Renal cortical epithelial cell (primary cell): ENCODE results near the gene NHLRC1. TPM values are rescaled to one million over a fixed set of nuclear protein-coding genes. Genes with fewer than 3 reads are reported as not detected.

ENCODE experiments used
- DNase-seq: peaks from one replicate; pipeline ENCODE4 v3.0.0-alpha.2; 2011; ENCODE audit warnings: low read depth
- total RNA-seq: library from RNA; depleted of rRNA; stranded (reverse); fragments of >200 nt; gene quantifications from 2 replicates; pipeline ENCODE4 v1.2.3, GENCODE V29; 2014

The NHLRC1 gene
- total RNA-seq, 1 donor from 2014 or later = 1.7 TPM

DNA sequence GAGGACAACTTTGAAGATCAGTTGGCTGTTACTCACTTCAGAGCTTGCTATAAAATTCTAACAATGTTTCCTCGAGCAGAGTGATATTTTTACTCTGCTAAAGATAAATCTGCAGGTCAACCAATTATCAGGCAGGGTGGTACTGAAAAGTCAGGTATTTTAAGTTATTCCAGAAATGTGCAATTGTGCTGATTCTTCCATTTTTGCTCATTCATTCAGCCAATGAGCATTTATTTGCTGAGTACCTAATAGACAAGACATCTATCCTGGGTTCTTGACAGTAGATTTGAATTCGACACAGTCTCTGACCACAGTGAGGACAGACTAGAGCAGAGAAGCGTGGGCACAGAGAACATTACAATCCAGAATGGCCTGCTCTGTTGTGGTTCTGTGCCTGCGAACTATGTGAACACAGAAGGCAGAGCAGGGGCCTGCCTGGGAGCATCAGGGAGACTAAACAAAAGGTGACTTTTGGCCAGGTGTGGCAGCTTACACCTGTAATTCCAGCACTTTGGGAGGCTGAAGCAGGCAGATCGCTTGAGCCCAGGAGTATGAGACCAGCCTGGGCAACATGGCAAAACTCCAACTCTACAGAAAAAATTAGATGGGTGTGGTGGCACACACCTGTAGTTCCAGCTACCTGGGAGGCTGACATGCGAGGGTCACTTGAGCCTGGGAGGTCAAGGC is 17.6 kb upstream of the NHLRC1 start:
- no peak for DNase-seq

DNA sequence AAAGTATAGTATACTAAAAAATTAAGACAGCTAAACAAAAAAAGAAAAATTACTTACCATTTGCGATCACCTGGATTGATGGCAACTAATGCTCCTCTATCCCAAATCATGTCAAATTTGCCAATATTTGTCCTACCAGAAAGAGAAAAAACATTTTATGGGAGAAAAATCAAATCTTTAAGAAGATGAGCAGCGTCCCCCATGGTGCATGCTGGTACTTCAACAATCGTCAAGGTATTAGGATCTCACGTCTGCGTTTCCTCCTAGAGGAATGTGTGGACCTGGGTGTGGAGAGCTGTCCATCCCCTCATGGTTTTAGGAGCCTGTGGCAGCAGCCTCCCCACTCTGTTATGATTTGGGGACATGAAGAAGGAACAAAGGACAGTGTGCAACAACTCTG is 16.4 kb upstream of the NHLRC1 start:
- no peak for DNase-seq

DNA sequence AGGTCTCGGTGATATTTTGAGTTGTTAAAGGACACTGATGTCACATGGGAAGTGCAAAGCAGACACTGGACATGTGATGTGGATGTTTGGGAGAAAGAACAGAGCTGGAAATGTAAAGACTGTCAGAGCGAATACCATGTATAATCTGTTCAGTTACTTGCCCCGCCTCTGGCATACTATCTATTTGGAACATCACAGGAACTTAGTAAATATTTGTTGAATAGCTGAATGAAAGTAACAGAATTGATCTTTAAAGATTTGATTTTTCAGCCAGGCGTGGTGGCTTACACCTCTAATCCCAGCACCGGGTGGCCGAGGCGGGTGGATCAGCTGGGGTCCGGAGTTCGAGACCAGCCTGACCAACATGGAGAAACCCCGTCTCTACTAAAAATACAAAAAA is 13.8 kb upstream of the NHLRC1 start:
- no peak for DNase-seq

DNA sequence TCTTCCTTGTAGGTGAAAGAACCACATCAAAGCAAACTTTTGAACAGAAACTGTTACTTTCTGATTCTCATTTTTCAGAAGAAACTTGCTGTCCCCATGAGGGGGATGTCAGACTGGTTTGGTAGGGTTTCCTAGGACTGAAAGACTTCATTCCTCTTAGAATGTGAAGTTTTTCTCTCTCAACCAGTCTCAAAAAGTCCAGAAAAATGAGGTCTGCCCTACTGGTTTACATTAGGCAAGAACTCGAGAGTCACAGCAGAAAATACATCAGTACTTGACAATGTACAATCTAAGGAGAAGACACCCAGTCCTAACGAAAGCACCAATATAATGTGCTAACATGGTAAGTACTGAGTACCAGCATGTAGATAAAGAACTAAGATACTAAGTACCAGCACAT is 12.7 kb upstream of the NHLRC1 start:
- DNase-seq = no peak

DNA sequence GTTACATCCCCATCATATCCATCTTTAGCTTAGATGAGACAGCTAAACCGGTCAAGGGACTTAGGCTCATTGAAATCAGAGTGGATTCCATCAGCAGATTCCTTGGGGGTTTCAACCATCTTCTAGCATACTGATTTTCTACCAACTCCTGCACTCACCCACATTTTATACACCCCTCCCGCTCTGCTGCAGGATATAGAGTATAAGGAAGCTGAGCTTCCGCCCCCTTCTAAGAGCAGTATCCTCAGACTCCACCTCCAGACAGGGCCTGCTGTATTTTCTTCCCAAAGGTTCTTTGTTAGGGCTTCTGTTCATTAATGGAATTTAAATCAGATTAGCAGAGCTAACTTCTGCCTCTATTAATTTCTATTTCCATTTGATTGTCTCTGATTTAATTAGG is 9.9 kb upstream of the NHLRC1 start:
- no peak for DNase-seq

DNA sequence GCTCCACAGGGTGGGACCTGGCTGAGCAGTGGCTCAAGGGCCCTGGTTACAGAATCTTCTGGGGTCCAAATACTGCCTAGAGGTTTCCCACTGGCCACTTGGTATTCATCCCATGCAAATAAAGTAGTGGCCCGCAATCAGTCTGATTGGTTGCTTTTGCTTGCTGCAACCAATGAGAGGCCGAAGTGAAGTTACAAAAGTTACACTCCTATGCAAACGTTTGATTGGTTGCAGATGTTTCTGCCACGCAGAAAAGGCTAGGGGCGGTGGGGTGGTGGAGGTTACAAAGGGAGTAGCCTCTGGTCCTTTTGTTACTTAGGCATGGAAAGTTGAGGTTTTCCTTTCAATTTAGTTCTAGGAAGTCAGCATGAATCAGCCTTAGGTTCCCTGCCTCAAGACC is 3.6 kb upstream of the NHLRC1 start:
- no peak for DNase-seq

DNA sequence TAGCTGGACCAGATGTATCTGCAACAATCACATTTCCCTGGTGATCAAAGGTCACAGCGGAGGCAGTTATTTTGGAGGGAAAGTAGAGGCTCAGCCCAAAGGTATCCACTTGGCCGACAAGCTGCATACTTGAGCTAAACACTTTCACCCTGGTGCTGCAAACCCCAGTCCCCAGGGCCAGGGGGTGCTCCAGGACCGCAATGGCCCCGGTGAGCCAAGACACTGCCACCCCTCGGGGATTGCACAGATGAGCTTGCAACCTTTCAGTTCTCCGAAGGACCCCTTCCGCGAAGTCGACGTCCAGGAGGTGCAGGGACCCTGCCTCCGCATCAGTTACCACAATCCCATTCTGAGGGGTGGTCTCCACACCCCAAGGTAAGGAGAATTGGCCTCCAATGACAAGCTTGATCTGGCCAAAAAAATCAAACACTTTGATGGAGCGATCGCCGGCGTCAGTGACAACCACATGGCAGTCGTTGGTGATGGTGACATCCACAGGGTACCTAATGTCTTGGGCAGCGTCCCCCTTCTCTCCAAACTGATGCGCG is 823 bp downstream of the NHLRC1 start:
- DNase-seq = no peak

DNA sequence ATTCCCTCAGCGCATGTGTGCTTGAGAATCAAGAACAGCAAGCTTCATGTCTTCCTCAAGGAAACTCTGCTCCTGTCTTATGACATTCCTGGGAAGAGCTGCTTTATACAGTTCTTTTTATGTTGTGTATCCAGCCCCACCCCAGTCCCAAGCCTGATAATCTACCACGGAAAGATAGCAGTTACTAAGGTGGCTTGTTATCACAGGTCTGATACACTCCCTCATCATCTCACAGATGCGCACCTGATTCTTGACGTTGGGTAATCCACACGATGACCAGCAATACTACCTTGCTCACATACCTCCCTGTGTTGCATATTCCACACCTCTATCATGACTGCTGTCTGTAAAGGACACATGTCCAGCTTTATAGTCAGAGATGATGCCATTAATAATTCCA is 3.2 kb downstream of the NHLRC1 start:
- DNase-seq = no peak

DNA sequence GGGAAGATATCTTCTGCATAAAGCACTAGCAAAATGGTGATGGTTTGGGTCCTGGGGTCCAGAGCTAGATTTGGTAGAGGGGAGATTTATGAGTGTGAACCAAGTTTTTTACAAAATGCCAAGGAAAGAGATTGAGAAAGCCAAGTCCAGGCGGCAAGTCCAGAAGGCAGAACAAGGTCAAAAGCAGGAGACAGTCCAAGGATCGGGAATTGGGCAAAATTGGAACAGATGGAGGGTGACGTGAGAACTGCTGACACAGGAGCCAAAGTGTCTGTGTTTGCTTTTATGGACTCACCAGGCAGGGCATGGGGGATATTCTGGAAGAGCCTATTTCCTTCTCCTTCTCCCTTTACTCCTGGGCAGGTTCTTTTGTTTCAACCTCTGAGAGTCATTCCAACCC is 4.1 kb downstream of the NHLRC1 start:
- DNase-seq = no peak

DNA sequence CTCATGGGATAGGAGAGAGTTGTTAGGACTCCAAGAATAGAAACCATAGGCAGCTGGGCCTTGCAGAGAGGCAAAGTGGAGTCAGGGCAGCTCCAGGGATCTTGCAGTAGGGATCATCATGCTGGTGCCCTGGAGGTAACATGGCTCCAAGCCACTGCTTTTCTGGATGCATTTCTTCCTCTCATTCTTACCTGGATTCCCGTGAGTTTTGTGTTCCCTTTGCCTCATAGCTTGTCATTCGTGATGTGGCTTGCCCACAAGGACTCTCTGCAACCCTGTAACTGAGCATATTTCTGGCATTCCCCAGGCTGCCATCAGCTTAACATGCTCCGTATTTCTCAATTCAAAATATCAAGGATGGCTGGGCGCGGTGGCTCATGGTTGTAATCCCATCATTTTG is 5.3 kb downstream of the NHLRC1 start:
- DNase-seq = no peak

DNA sequence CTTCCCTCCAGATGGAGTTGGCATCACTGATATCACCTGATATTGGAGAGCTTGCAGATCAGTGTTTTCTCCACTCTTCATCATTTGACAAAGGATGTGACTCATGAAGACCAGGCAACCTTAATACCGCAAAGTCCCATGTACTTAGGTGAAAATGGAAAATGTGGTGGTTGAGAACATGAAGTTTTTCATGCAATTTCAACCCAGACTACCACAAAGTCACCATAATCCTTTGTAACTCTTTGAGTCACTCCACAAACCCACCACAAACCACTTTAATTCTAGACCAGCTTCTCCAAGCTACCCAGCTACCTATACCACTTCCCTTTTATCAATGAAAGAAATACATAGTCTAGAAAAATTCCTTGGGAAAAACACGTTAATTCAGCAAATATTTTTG is 7.1 kb downstream of the NHLRC1 start:
- peak; percentile 13 for DNase-seq

DNA sequence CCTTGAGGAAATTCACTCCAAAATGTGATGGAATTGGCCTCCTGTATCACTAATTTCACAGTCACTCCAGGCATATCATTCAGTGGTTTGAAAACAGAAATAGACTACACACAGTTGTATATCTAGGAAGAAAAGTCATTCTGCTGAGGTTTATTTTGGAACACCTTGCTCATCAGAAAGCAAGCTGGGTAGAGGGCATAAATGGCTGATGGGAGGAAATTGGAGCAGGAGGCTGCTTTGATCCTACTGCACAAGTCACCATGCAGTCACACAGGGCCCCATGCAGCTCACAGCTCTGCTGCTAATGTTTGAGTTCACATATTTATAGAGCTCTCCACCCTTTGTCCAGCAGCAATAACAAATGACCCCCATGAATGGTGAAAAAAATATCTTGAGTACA is 12.3 kb downstream of the NHLRC1 start:
- DNase-seq = no peak

DNA sequence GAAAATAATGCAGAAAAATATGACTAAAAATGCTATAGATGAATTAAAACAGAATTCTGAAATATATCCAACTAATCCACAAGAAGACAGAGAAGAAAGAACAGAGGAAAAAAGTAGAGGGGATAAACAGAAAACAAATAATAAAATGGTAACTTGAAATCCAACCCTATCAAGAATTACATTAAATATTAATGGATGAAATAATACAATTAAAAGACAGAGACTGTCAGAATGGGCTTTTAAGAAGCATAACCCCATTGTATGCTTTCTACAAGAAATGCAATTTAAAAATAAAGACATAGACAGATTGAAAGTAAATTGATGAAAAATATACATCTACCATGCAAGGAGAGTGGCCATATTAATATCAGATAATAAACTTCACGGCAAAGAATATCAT is 15.4 kb downstream of the NHLRC1 start:
- DNase-seq = no peak

DNA sequence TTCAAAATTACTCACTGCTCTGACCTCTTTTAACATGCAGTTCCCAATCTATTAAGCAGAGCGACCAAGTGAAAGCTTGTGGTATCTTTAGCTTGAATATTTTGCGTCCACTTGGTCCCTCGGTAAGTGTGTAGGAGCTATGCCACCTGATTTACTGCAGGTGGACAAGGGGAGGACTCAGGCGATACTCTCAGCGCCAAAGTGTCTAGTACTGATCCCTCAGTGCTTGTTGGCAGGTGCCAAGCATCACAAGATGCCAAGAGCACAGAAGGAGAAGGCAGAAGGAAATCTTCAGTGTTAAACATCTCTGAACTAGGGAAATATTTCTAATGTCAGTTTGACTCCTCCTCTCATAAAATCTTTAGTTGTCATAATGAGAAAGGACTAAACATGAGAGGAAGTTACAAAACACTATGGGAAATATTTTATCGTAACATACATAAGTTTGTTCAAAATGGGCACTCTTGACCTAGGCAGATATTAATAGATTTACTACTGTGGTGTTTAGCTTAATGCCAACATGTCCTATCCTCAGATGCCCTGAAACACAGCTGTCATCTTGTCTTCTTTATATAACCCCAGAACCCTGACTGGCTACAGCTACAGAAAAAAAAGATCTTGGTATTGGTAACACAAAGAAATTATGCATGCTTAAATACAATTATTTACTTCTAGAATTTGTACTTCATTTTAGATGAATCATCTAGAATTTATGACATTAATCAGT is 19.5 kb downstream of the NHLRC1 start:
- no peak for DNase-seq

DNA sequence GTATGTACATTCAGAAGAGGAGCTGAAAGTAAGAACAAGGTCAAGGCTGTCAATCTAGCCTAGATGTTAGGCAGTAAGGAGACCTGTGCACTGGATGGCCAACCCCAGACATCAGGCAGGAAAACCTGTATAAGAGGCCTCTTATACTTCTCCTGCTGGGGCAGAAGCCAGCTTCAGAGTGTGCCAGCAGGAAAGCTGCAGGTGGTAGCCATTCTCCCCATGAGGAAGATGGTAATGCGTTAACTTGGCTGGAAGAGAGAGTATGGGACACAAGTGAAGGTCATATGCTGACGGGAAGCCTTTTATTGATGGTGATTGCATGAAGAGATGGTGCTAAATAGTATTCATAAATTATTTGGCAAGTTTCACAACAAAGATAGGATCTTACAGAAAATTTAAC is 20.6 kb downstream of the NHLRC1 start:
- no peak for DNase-seq

DNA sequence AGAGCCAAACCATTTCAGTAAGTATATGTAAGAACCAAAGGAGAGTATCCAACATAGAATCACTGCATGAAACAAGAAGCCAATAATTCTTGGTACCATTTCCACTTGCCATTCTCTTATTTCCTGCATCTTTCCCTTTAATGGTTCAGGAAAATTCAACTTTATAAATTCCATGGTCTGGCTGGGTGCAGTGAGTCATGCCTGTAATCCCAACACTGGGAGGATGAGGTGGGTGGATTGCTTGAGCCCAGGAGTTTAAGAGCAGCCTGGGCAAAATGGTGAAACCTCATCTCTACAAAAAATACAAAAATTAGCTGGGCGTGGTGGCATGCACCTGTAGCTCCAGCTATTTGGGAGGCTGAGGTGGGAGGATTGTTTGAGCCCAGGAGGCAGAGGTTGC is 21.2 kb downstream of the NHLRC1 start:
- peak; percentile 43 for DNase-seq

DNA sequence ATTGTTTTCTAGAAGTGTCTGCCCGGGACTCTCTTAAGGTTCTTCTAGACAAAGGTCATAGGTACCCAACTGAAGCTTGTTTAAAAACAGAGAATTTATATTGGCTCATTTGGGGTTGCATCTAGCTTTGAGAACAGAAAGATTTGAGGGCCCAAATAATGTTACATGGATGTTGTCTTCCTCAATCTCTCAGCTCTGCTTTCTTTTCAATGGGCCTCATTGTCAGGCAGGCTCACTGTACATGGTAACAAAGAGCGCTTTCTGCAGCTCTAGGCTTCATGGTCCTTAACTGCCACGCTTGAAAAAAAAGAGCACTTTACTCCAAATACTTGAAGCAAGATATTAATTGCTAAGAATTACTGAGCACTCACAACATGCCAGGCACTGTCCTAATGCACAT is 22.2 kb downstream of the NHLRC1 start:
- DNase-seq = no peak

DNA sequence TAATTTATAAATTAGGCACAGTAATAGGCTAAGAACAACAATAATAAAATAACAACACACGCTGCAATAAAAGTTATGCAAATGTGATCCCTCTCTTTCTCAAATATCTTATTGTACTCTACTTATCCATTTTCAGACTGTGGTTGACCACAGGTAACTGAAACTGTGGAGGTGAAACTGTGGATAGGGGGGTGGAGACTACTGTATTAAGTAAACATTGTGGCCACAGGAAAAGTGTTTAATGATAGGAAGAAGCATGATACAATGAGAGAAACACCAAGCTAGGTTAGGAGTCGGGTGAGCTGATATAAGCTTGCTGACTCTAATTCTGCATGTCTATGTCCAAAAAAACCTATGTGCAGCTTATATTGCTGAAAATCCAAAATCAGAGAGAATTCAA is 23.0 kb downstream of the NHLRC1 start:
- peak; percentile 8 for DNase-seq

DNA sequence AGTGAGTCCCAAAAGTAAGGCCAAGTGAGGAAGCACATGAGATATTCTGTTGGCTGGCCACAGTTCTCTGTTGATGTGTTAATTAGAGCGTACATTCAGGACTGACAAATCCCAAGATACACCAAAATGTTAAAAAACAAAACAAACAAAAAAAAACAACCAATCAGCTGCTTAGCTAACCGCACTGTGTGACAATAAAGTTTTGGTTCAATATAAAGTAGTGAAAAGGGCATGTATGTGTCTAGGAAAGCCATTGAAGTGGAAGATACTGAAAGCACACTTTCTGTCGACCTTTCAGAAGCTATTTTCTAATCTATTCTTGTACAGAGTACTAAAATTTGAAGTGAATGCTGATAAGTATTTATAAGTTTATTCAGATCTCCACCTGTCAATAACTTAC is 26.1 kb downstream of the NHLRC1 start:
- DNase-seq = no peak

DNA sequence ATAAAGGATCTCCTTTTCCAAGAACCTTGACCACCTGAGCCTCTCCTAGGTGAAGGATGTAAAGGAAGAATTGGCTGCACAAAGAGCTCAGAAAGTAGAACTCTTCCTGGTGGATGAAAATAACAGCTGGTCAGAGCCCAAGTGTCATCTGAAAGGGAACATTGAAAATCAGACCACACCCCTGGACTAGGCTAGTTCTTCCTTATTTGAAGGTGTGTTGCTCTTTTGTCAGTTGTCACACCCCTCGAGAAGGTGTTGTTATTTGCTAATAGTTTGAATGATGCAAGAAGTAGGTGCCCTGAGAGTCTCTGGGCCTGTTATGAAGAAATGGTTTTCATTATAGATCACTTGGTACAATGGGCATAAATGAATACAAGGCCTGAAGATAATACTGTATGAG is 31.1 kb downstream of the NHLRC1 start:
- no peak for DNase-seq

DNA sequence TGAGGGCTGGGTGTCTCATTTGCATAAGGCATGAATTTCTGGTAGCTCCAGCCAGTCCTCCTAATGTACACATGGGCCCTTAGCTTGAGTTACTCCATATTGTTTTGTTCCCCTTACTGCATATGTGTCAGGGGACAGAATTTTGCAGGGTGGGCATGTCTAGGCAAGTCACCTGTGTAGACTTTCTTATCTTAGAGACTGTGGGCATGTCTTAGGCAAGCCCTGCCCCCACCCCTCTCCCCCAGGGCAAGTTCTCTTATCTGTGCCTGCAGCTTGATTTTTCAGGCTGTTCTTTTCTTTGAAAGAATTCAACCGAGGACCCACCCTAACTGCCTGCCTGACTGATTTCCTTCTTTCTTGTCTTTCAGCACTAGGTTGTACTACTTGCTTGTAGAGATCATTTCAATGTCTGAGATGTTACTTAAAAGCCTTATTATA is 32.1 kb downstream of the NHLRC1 start:
- DNase-seq = no peak

DNA sequence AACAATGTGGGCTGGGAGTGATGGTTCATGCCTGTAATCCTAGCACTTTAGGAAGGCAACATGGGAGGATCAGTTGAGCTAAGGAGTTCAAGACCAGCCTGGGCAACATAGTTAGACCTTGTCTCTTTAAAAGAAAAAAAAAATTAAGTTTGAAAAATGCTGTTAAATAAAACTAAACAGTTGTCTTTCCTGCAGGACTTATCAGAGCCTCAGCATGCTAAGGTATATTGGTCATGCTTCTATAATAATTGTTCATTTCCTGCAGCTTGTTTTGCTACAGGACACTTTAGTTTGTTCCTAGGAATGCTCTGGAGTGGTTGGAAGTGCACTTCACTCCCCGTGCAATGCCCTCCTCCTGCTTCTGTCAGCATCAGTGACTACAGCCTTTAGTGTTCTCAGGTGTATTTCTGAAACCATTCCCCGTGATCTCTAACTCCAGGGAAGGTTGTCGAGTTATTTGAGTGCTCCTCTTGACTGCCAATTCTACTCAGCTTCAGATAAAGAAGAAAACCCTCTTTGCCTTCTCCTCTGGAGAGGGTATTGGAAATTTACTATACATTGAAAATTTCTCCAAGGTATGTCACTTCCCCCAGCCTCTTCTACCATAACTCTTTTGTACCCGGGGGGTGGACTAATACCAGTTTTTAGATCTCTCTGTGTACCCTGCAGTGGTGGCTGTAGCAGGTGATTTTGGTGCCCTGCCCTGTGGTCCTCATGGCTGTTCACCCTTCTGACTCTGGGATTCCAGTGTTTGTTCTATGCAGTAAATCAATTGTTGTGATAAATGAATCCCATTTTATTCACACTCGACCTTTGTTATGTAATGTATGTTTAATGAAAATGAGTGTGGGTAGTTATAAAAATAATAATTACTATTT is 33.8 kb downstream of the NHLRC1 start:
- no peak for DNase-seq
